ENCODE data around the gene RNF213.
A peak's percentile ranks its signal among the peaks of the same experiment; 100 is the strongest.

The RNF213 gene

GRCh38 chr17:80316927-80317705 lies 56.5 kb downstream of the RNF213 start:
- no peak for TF ChIP-seq CTCF (conservative IDR thresholded peaks at IDR 0.05; ENCODE audit: control insufficient read depth, insufficient read depth, low read depth, low read length)
- peak; percentile 21 for DNase-seq (ENCODE audit: low read depth)
- no peak overlapping the region for H3K4me3 ChIP-seq (ENCODE audit: control insufficient read depth, low read depth, low read length)

- no peak overlapping the region for H3K4me3 ChIP-seq (ENCODE audit: control insufficient read depth, low read depth, low read length)
- TF ChIP-seq CTCF (conservative IDR thresholded peaks at IDR 0.05; ENCODE audit: control insufficient read depth, insufficient read depth, low read depth, low read length) = no peak
- no peak for DNase-seq (ENCODE audit: low read depth)
Measured at GRCh38 chr17:80317706-80317980, 57.0 kb downstream of the RNF213 start.

- no peak overlapping the region for H3K4me3 ChIP-seq (ENCODE audit: control insufficient read depth, low read depth, low read length)
- TF ChIP-seq CTCF (conservative IDR thresholded peaks at IDR 0.05; ENCODE audit: control insufficient read depth, insufficient read depth, low read depth, low read length) = no peak
- DNase-seq (ENCODE audit: low read depth) = no peak
Measured at GRCh38 chr17:80318166-80318565, 57.5 kb downstream of the RNF213 start.

GRCh38 chr17:80319262-80319998 lies 58.8 kb downstream of the RNF213 start:
- no peak for DNase-seq (ENCODE audit: low read depth)
- no peak overlapping the region for H3K4me3 ChIP-seq (ENCODE audit: control insufficient read depth, low read depth, low read length)
- TF ChIP-seq CTCF (conservative IDR thresholded peaks at IDR 0.05; ENCODE audit: control insufficient read depth, insufficient read depth, low read depth, low read length) = no peak

- H3K4me3 ChIP-seq (ENCODE audit: control insufficient read depth, low read depth, low read length) = no peak overlapping the region
- TF ChIP-seq CTCF (conservative IDR thresholded peaks at IDR 0.05; ENCODE audit: control insufficient read depth, insufficient read depth, low read depth, low read length) = no peak
- no peak for DNase-seq (ENCODE audit: low read depth)
Measured at GRCh38 chr17:80319999-80320344, 59.3 kb downstream of the RNF213 start.

- no peak for TF ChIP-seq CTCF (conservative IDR thresholded peaks at IDR 0.05; ENCODE audit: control insufficient read depth, insufficient read depth, low read depth, low read length)
- no peak overlapping the region for H3K4me3 ChIP-seq (ENCODE audit: control insufficient read depth, low read depth, low read length)
- DNase-seq (ENCODE audit: low read depth) = no peak
Measured at GRCh38 chr17:80320496-80320895, 59.8 kb downstream of the RNF213 start.
